Glutamatergic neuron (in vitro differentiated cells): ENCODE results near the gene MBD4. TPM values are rescaled to one million over a fixed set of nuclear protein-coding genes. Genes with fewer than 3 reads are reported as not detected.

Experiments
- DNase-seq: peaks from one replicate; pipeline ENCODE4 v3.0.0; 2022
- H3K27ac Mint-ChIP-seq: one replicate; pipeline ENCODE4 v1.8.0; 2020; ENCODE audit warnings: mild to moderate bottlenecking, mixed read lengths, inconsistent platforms; ENCODE audit not compliant: unreplicated experiment
- H3K27me3 Mint-ChIP-seq: one replicate; pipeline ENCODE4 v1.8.0; 2020; ENCODE audit warnings: mild to moderate bottlenecking, moderate library complexity, mixed read lengths, inconsistent platforms; ENCODE audit not compliant: unreplicated experiment
- H3K36me3 Mint-ChIP-seq: one replicate; pipeline ENCODE4 v1.8.0; 2020; ENCODE audit warnings: mild to moderate bottlenecking, mixed read lengths, inconsistent platforms; ENCODE audit not compliant: unreplicated experiment
- H3K4me1 Mint-ChIP-seq: one replicate; pipeline ENCODE4 v1.8.0; 2020; ENCODE audit warnings: mild to moderate bottlenecking, low read depth, mixed read lengths, inconsistent platforms; ENCODE audit not compliant: unreplicated experiment
- H3K4me3 Mint-ChIP-seq: one replicate; pipeline ENCODE4 v1.8.0; 2020; ENCODE audit warnings: mild to moderate bottlenecking, mixed read lengths, inconsistent platforms; ENCODE audit not compliant: unreplicated experiment
- H3K9me3 Mint-ChIP-seq: one replicate; pipeline ENCODE4 v1.8.0; 2020; ENCODE audit warnings: mild to moderate bottlenecking, moderate library complexity, mixed read lengths, inconsistent platforms; ENCODE audit not compliant: unreplicated experiment
- CTCF ChIP-seq: fragments of 200-600 bp; sonication (generic); IDR thresholded peaks from one replicate; pipeline ENCODE4 v1.5.0; 2021; ENCODE audit not compliant: partially characterized antibody, unreplicated experiment
- total RNA-seq: library from RNA; stranded (reverse); fragmentation: NEBNext Ultra II Directional; extraction: Animal tissue kit (Norgen Biotek cat#: 25700); gene quantifications from one replicate; pipeline ENCODE4 v1.2.1, GENCODE V29; 2021; ENCODE audit not compliant: unreplicated experiment

The MBD4 gene
- total RNA-seq, 1 donor from 2014 or later = 21.3 TPM

- Mint-ChIP-seq H3K4me1 (no peaks in the 10 kb centered on the region), H3K9me3 (peaks cover 3% of the 10 kb centered on the region), H3K27ac (no peak overlapping the region), H3K4me3 (no peak overlapping the region), H3K36me3 (no peaks in the 10 kb centered on the region), H3K27me3 (peaks cover 2% of the 10 kb centered on the region)
- DNase-seq = no peak
- TF ChIP-seq CTCF = no peak
Observed at GRCh38 chr3:129410971-129411370, 28.8 kb downstream of the MBD4 start.

- H3K4me3 Mint-ChIP-seq = no peak overlapping the region
- peaks cover 1% of the 10 kb centered on the region for H3K9me3 Mint-ChIP-seq
- DNase-seq = no peak
- H3K27ac Mint-ChIP-seq = no peak overlapping the region
- peaks cover 2% of the 10 kb centered on the region for H3K27me3 Mint-ChIP-seq
- no peaks in the 10 kb centered on the region for H3K4me1 Mint-ChIP-seq
- TF ChIP-seq CTCF = no peak
- no peaks in the 10 kb centered on the region for H3K36me3 Mint-ChIP-seq
Observed at GRCh38 chr3:129409541-129409940, 30.2 kb downstream of the MBD4 start.

- DNase-seq = no peak
Observed at GRCh38 chr3:129404610-129405009, 35.1 kb downstream of the MBD4 start.

GRCh38 chr3:129404130-129404529 lies 35.6 kb downstream of the MBD4 start:
- no peak for DNase-seq
- Mint-ChIP-seq H3K4me3 (no peak overlapping the region), H3K27ac (no peak overlapping the region), H3K9me3 (peaks cover 6% of the 10 kb centered on the region), H3K36me3 (no peaks in the 10 kb centered on the region), H3K27me3 (peaks cover 4% of the 10 kb centered on the region), H3K4me1 (peaks cover 2% of the 10 kb centered on the region)
- no peak for TF ChIP-seq CTCF

More at GRCh38 chr3:129404610-129405009, 35.1 kb downstream of the MBD4 start:
- no peak for TF ChIP-seq CTCF
- Mint-ChIP-seq H3K27me3 (peaks cover 4% of the 10 kb centered on the region), H3K4me3 (no peak overlapping the region), H3K36me3 (no peaks in the 10 kb centered on the region), H3K9me3 (peaks cover 4% of the 10 kb centered on the region), H3K4me1 (peaks cover under 1% of the 10 kb centered on the region), H3K27ac (no peak overlapping the region)

GRCh38 chr3:129403450-129403849 lies 36.3 kb downstream of the MBD4 start:
- Mint-ChIP-seq H3K27me3 (peaks cover 4% of the 10 kb centered on the region), H3K4me1 (peaks cover 5% of the 10 kb centered on the region), H3K4me3 (no peak overlapping the region), H3K27ac (no peak overlapping the region), H3K9me3 (peaks cover 7% of the 10 kb centered on the region), H3K36me3 (no peaks in the 10 kb centered on the region)
- TF ChIP-seq CTCF = no peak
- DNase-seq = no peak
